ENCODE data around the gene DIRAS1.

DNA sequence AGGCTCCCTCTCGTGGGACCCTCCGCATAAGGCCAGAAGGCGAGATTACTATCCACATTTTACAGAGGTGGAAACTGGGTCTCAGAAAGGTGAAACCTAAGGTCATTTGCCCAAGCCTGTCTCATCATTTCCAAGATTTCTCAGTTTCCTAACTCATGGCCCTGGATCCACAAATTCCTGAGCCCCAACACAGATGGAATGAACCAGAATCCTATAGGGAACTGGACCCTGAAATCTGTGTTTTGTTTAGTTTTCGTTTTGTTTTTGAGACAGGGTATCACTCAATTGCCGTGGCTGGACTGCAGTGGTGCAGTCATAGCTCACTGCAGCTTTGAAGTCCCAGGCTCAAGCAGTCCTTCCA, 18.1 kb downstream of the DIRAS1 start:
- TF ChIP-seq CEBPB (IDR thresholded peaks at IDR 0.05) = no peak
- TF ChIP-seq, protein P1, sequence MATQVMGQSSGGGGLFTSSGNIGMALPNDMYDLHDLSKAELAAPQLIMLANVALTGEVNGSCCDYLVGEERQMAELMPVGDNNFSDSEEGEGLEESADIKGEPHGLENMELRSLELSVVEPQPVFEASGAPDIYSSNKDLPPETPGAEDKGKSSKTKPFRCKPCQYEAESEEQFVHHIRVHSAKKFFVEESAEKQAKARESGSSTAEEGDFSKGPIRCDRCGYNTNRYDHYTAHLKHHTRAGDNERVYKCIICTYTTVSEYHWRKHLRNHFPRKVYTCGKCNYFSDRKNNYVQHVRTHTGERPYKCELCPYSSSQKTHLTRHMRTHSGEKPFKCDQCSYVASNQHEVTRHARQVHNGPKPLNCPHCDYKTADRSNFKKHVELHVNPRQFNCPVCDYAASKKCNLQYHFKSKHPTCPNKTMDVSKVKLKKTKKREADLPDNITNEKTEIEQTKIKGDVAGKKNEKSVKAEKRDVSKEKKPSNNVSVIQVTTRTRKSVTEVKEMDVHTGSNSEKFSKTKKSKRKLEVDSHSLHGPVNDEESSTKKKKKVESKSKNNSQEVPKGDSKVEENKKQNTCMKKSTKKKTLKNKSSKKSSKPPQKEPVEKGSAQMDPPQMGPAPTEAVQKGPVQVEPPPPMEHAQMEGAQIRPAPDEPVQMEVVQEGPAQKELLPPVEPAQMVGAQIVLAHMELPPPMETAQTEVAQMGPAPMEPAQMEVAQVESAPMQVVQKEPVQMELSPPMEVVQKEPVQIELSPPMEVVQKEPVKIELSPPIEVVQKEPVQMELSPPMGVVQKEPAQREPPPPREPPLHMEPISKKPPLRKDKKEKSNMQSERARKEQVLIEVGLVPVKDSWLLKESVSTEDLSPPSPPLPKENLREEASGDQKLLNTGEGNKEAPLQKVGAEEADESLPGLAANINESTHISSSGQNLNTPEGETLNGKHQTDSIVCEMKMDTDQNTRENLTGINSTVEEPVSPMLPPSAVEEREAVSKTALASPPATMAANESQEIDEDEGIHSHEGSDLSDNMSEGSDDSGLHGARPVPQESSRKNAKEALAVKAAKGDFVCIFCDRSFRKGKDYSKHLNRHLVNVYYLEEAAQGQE (IDR thresholded peaks at IDR 0.05; ENCODE audit: low read depth) = no peak
- no peak for TF ChIP-seq EP300 (IDR thresholded peaks at IDR 0.05; ENCODE audit: borderline replicate concordance)
- TF ChIP-seq, protein P2, sequence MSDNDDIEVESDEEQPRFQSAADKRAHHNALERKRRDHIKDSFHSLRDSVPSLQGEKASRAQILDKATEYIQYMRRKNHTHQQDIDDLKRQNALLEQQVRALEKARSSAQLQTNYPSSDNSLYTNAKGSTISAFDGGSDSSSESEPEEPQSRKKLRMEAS (IDR thresholded peaks at IDR 0.05) = no peak
- no peak for TF ChIP-seq TCF12 (IDR thresholded peaks at IDR 0.05; ENCODE audit: low read depth)
